GM19467 (cell line): ENCODE measurements around the gene LYPLA2.

Source experiments
- ATAC-seq: cut with Tn5 transposase; IDR thresholded peaks from one replicate; pipeline ENCODE4 v1.9.1; 2021; ENCODE audit warnings: mild to moderate bottlenecking, moderate library complexity; ENCODE audit not compliant: unreplicated experiment

Gene LYPLA2

GRCh38 chr1:23790696-23791515 lies at the start of gene LYPLA2:
LYPLA2 (plus strand) TSS chr1:23791145; CDS start chr1:23792683, 1,538 bp downstream.
- peak; percentile 74 for ATAC-seq

GRCh38 chr1:23741609-23742008 lies 49.3 kb upstream of the LYPLA2 start:
- no peak for ATAC-seq

GRCh38 chr1:23742670-23743286 lies 48.2 kb upstream of the LYPLA2 start:
- peak; percentile 6 for ATAC-seq

- peak; percentile 79 for ATAC-seq
Measured at GRCh38 chr1:23743287-23744152, 47.4 kb upstream of the LYPLA2 start, which contains the start of gene ELOA. ELOA (plus strand) TSS chr1:23743471; CDS start chr1:23743504, 33 bp downstream.

GRCh38 chr1:23745515-23745914 lies 45.4 kb upstream of the LYPLA2 start:
- ATAC-seq: no peak

GRCh38 chr1:23748016-23748415 lies 42.9 kb upstream of the LYPLA2 start:
- no peak for ATAC-seq

- no peak for ATAC-seq
Measured at GRCh38 chr1:23751050-23751814, 39.7 kb upstream of the LYPLA2 start.

- no peak for ATAC-seq
Measured at GRCh38 chr1:23751815-23752200, 39.1 kb upstream of the LYPLA2 start.

GRCh38 chr1:23752909-23753308 lies 38.0 kb upstream of the LYPLA2 start:
- ATAC-seq: no peak

- ATAC-seq: no peak
Measured at GRCh38 chr1:23756676-23757075, 34.3 kb upstream of the LYPLA2 start.

- ATAC-seq: no peak
Measured at GRCh38 chr1:23757812-23758211, 33.1 kb upstream of the LYPLA2 start.

GRCh38 chr1:23759277-23759676 lies 31.7 kb upstream of the LYPLA2 start:
- ATAC-seq: no peak

- no peak for ATAC-seq
Measured at GRCh38 chr1:23763041-23763577, 27.8 kb upstream of the LYPLA2 start.

- no peak for ATAC-seq
Measured at GRCh38 chr1:23768733-23769132, 22.2 kb upstream of the LYPLA2 start.

GRCh38 chr1:23772049-23772853 lies 18.7 kb upstream of the LYPLA2 start:
- no peak for ATAC-seq

- ATAC-seq: no peak
Measured at GRCh38 chr1:23772854-23773242, 18.1 kb upstream of the LYPLA2 start.

- ATAC-seq: no peak
Measured at GRCh38 chr1:23774174-23774880, 16.6 kb upstream of the LYPLA2 start.

- ATAC-seq: no peak
Measured at GRCh38 chr1:23776217-23776616, 14.7 kb upstream of the LYPLA2 start.
